Muscle of arm (tissue), 12 donors: ENCODE measurements around the gene EIF4A3. TPM values are rescaled to one million over a fixed set of nuclear protein-coding genes. Genes with fewer than 3 reads are reported as not detected.

Experiments
- DNase-seq: peaks from one replicate; pipeline ENCODE4 v3.0.0-alpha.2; 2013
- polyA plus RNA-seq, 12 donors: library from polyadenylated mRNA; unstranded; fragments of 120-200 nt; gene quantifications; one replicate each; pipeline ENCODE4 v1.2.1, GENCODE V29; 2013; ENCODE audit not compliant: insufficient read length in 12 of 12

The EIF4A3 gene
- polyA plus RNA-seq, 12 donors: 52.8 to 87.0 (median 64.8) TPM; not detected in 1

GRCh38 chr17:80141463-80142165, 5.3 kb downstream of the EIF4A3 start:
- DNase-seq: no peak

- DNase-seq: no peak
These were observed 8.0 kb downstream of the EIF4A3 start for GRCh38 chr17:80138856-80139426.

DNA sequence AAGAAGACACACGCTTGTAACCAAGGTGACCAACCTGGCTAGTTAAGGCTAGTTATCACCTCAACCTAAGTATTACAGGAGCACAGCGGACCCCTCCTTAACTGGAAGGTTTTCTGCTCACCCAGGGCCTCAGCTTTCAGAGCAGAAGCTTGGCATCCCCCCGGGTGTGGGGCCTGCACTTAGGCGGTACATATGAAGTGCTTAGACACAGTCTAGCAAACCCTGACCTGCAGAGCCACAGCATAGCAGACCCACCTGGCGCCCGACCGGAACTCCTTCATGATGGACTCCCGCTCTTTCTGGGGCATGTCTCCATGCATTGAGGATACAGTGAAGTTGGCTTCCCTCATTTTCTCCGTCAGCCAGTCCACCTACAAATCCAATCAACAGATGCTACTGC, 9.8 kb downstream of the EIF4A3 start:
- no peak for DNase-seq

- no peak for DNase-seq
These were observed 13.3 kb downstream of the EIF4A3 start for GRCh38 chr17:80133626-80133970.

- DNase-seq: no peak
These were observed 13.9 kb downstream of the EIF4A3 start for GRCh38 chr17:80132906-80133625.

DNA sequence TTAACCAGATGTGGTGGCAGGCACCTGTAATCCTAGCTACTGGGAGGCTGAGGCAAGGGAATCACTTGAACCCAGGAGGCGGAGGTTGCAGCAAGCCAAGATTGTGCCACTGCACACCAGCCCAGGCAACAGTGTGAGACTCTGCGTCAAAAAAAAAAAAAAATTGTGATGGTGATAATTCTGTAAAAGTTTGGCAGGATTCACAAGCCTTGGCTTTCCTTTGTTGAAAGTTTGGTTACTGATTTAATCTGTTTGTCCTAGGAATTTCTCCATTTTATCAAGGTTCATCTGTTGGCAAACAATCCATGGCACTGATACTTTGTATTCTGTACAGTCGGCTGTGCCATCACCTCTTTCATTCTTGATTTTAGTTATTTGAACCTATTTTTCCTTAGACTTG, 15.9 kb downstream of the EIF4A3 start:
- DNase-seq: no peak

- no peak for DNase-seq
These were observed 17.8 kb downstream of the EIF4A3 start for GRCh38 chr17:80129006-80129565.

GRCh38 chr17:80126449-80126715, 20.5 kb downstream of the EIF4A3 start:
- no peak for DNase-seq

DNA sequence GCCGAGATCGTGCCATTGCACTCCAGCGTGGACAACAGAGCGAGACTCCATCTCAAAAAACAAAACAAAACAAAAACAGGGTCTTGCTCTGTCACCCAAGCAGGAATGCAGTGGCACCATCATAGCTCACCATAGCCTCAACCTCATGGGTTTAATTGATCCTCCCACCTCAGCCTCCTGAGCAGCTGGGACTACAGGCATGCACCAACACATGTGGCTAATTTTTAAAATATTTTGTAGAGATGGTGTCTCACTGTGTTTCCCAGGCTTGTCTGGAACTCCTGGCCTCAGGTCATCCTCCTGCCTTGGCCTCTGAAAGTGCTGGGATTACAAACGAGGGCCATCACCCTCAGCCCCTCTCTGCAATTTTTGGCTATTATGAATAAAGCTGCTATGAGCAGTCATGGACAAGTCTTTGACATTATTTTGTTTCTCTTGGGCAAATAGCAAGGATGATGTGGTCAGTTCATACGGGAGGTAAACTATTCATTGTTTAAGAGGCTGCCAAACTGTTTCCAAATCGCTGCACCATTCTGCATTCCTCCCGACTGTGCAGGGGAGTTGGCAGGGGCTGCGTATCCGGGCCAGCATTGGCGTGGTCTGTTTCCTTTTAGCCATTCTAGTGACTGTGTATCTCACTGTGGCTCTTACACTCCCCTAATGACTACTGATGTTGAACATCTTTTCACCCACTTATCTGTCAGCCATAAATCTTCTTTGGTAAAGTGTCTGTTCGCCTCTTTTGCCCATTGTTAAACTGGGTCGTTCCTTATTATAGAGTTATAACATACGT, 21.1 kb downstream of the EIF4A3 start:
- DNase-seq: no peak

GRCh38 chr17:80124351-80124981, 22.5 kb downstream of the EIF4A3 start:
- DNase-seq: no peak

DNA sequence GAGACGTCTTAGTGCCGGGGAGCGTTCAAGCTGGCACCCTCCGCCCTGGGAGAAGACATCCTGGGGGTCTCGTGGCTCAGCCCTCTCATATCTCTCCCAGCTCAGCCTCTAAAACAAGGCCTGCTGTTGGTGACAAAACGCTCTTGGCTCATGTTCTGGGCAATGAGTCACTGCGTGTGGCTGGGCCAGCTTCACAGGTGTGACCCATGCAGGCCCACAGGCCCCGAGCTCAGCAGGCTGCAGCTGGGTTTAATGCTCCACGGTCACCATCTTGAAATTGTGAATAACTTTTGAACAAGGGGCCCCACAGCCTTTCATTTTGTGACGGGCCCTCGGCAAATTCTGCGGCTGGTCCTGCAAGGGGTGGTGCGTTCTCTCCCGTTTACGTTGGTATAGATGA, 23.1 kb downstream of the EIF4A3 start:
- DNase-seq: no peak

DNA sequence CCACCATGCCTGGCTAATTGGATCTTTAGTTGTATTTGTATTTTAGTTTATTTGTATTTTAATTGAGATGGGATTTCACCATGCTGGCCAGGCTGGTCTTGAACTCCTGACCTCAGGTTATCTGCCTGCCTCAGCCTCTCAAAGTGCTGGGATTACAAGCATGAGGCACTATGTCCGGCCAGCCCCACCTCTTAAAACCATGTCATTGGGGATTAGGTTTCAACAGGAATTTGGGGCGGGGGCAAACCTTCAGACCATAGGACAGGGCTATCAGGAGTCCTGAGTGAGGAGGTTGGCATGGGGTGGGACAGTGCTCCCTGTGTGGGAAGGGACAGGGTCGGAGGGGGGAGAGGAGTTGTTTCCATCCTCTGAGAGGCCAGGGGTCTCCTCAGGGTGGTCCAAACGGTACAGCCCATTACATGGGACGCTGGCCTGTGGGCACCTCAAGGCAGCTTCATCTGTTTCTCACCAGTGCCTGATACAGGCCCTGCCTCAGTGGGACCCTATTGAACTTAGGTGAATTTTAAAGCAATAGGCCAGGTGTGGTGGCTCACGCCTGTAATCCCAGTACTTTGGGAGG, 23.9 kb downstream of the EIF4A3 start:
- DNase-seq: no peak

DNA sequence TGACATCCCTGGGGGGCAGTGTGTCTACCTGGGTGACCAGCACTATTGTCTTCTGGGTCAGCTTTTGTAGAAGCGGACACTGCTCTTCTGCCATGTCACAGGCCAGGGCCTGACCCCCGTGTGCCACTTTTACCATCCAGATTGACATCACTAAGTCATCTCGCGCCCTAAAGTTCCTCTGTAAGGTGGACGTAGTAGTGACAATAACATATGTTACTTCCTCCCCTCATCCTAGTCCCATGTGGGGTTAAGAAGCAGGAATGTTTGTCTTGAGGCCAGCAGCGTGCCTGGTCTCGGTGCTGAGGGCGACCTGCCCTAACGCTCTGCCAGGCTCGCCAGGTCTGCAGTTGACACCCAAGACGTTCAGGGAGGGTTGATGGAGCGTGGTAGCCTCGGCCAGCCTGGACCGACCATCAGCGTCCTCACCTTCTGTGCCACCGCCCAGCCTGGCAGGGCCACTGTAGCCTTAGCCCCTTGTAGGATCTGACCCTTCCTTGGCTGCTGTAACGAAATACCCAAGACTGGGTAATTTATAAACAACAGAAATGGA, 24.8 kb downstream of the EIF4A3 start:
- DNase-seq: no peak

GRCh38 chr17:80119839-80120238, 27.1 kb downstream of the EIF4A3 start:
- no peak for DNase-seq

DNA sequence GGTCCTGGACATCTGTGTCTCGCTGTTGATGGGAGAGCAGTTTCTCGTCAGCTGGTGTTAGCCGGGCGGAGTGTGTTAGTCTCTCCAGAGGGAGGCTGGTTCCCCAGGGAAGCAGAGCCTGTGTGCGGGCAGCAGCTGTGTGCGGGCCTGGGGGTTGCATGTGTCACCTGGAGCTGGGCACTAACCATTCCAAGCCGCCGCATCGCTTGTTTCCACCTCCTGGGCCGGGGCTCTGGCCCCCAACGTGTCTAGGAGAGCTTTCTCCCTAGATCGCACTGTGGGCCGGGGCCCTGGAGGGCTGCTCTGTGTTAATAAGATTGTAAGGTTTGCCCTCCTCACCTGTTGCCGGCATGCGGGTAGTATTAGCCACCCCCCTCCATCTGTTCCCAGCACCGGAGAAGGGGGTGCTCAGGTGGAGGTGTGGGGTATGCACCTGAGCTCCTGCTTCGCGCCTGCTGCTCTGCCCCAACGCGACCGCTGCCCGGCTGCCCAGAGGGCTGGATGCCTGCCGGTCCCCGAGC, 27.6 kb downstream of the EIF4A3 start:
- no peak for DNase-seq

DNA sequence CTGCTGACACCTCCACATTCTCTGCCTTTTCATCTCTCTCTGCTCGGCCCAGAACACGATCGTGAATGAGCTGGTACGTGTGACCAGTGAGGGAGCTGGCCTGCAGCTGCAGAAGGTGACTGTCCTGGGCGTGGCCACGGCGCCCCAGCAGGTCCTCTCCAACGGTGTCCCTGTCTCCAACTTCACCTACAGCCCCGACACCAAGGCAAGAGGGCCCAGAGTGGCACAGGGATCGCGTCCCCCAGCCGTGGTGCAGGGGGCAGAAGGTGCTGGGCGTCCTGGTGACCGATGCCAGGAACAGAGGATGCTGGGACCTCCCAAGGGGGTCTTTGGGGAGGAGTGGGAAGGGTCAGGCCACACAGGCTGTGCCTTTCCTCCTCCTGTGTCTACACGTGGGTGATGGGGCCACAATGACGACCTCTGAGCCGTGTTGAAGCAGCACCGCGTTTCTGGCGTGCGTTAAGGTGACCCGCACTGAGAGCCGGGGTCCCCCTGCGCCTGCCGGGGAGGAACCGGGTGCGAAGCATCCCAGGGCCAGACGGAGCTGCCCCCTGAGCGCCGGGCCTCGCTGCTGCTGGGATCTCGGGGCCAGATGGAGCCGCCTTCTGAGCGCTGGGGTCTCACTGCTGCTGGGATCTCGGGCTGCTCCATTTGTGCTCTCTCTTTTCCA, 28.2 kb downstream of the EIF4A3 start:
- no peak for DNase-seq

GRCh38 chr17:80117491-80118401, 29.2 kb downstream of the EIF4A3 start:
- DNase-seq: no peak

DNA sequence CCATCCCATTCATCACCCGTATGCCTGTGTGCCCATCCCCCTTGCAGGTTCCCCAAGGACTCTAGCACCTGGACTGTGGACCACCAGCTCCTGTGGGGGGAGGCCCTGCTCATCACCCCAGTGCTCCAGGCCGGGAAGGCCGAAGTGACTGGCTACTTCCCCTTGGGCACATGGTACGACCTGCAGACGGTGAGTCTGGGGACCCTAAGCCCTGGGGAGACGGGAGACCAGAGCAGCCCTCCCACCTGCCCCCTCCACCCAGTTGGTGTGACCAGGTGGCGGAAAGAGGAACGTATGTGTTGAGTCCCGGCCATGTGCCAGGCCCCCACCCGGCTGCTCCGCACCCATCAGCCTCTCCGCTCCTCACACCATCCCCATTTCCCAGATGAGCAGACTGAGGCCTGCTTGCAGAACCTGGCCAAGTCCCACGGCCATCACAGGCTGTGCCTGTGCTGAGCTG, 30.0 kb downstream of the EIF4A3 start:
- DNase-seq: no peak

DNA sequence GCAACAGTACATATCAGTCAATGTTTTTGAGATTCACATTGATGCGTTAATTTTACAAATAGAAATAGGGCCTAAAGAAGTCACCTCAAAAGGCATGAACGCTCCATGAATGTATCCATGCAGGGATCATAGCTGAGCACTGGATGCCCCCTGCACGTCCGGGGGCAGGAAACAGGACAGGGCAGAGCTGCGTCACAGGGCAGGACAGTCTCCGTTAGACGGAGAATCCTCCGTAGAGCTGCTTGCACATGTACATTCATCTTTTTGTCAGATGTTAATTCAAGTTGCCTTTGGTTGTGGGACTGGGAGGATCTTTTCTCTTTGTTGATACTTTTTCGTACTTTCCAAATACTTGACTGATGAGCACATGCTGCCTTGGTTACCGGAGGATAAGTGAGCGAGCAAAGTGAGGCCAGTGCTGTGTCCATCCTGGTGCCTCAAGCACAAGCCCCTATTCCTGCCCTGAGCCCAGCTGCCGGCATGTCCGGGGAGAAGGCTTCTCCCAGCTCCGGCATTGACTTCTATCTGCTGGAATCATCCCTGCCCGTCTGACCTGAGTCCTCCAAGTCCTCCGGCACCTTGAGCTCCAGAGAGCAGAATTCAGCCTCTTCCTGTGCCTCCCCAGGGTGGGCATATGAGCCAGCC, 30.5 kb downstream of the EIF4A3 start:
- no peak for DNase-seq
